Duodenal mucosa (tissue), 2 donors: ENCODE measurements around the gene HPSE.

Source experiments
- H3K27ac ChIP-seq: one replicate; pipeline ENCODE4 v1.7.0; 2013; ENCODE audit warnings: low read depth, low read length
- H3K27me3 ChIP-seq, 2 donors: one replicate each; pipeline ENCODE4 v1.7.0; 2013; ENCODE audit warnings: low read length in 2 of 2, control low read depth in 1 of 2; ENCODE audit not compliant: insufficient read depth in 2 of 2, control insufficient read depth in 1 of 2
- H3K36me3 ChIP-seq, 2 donors: one replicate each; pipeline ENCODE4 v1.7.0; 2013; ENCODE audit warnings: low read length in 2 of 2, control low read depth in 1 of 2; ENCODE audit not compliant: insufficient read depth in 2 of 2, control insufficient read depth in 1 of 2
- H3K4me1 ChIP-seq, 2 donors: one replicate each; pipeline ENCODE4 v1.7.0; 2013; ENCODE audit warnings: low read length in 2 of 2, control low read depth in 1 of 2; ENCODE audit not compliant: insufficient read depth in 2 of 2, control insufficient read depth in 1 of 2
- H3K4me3 ChIP-seq, 2 donors: one replicate each; pipeline ENCODE4 v1.7.0; 2013; ENCODE audit warnings: low read length in 2 of 2, low read depth in 1 of 2
- H3K9ac ChIP-seq, 2 donors: one replicate each; pipeline ENCODE4 v1.7.0; 2013; ENCODE audit warnings: low read length in 2 of 2, low read depth in 1 of 2
- H3K9me3 ChIP-seq, 2 donors: one replicate each; pipeline ENCODE4 v1.7.0; 2013; ENCODE audit warnings: low read length in 2 of 2, control low read depth in 1 of 2; ENCODE audit not compliant: control insufficient read depth in 1 of 2

Gene HPSE

DNA sequence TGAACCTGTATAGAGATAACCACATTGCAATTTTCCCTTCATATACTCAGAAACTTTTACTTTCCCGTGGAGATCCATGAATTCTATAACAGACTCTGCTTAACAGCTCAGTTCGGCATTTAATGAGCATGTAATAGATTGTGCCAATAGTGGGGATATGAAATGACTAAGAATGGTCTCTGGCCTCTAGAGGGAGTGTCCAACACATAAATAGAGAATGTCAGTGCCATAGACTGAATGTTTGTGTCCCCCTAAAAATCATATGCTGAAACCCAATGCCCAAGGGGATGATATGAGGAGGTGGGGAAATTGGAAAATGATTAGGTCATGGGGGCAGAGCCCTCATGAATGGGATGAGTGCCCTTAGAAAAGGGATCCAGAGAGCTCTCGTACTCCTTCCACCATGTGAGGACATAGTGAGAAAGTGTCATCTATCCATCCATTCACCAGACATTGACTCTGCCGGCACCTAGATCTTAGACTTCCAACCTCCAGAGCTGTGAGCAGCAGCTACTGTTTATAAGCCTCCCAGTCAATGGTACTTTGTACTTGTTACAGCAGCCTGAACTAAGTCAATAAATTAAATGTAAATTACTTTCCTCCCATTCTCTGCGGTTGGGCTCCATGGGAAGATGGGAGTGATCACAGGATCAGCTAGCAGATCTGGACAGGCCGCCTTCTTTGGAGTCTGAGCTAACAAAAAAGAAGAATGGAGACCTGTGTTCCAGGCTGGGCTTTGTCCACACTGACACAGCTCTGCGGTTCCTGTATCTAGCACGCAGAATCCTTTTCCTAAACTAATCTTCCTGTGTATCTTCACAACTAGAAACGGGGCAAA lies 28.1 kb upstream of the HPSE start:
- Histone ChIP-seq H3K4me3 (no peak overlapping the region), H3K4me1 (peaks cover 4 to 5% of the 10 kb centered on the region in 2 donors), H3K27me3 (no peaks in the 10 kb centered on the region), H3K36me3 (no peaks in the 10 kb centered on the region), H3K27ac (no peak overlapping the region), H3K9me3 (no peaks in the 10 kb centered on the region), H3K9ac (no peak overlapping the region)

DNA sequence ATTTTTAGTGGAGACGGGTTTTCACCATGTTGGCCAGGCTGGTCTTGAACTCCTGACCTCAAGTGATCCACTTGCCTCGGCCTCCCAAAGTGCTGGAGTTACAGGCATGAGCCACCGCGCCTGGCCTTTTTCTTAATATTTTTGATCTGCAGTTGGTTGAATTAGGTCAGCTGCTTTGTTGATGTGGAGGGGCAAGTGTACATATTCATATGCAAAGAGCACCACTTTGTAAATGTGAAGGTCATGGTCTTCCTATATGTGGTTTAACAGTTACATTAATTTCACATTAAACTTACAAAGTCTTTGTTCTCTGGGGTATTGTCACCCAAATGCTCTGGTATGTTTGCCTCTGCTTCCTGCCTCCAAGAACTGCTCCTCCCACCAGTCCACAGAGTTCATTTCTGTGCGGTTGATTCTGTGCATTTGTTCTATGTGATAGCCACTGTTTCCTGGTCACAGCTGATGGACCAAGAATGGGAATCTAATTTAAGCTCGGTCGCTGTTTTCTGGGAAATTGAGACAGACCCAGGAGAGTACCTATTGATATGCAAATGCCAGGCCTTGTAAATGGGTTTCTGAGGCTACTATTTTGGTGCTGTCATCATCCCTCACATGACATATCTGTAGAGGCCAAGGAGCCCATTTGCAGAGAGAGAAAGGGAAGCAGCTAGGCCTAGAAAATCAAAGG lies 26.9 kb upstream of the HPSE start:
- Histone ChIP-seq H3K4me3 (no peak overlapping the region), H3K9me3 (no peaks in the 10 kb centered on the region)

GRCh38 chr4:83360018-83360417 lies 25.4 kb upstream of the HPSE start:
- H3K4me1 ChIP-seq: peaks cover 4 to 5% of the 10 kb centered on the region in 2 donors
- H3K27me3 ChIP-seq: no peaks in the 10 kb centered on the region
- H3K9ac ChIP-seq: no peak overlapping the region
- H3K4me3 ChIP-seq: no peak overlapping the region
- H3K36me3 ChIP-seq: no peaks in the 10 kb centered on the region
- H3K27ac ChIP-seq: no peak overlapping the region
- H3K9me3 ChIP-seq: no peaks in the 10 kb centered on the region

More for the DNA sequence above, 26.9 kb upstream of the HPSE start:
- no peaks in the 10 kb centered on the region for H3K36me3 ChIP-seq
- no peak overlapping the region for H3K9ac ChIP-seq
- no peaks in the 10 kb centered on the region for H3K27me3 ChIP-seq
- H3K4me1 ChIP-seq: peaks cover 4 to 5% of the 10 kb centered on the region in 2 donors
- no peak overlapping the region for H3K27ac ChIP-seq

GRCh38 chr4:83358410-83358809 lies 23.8 kb upstream of the HPSE start:
- H3K4me1 ChIP-seq: peaks cover 4 to 5% of the 10 kb centered on the region in 2 donors
- peaks cover 0 to 5% of the 10 kb centered on the region in 2 donors for H3K9me3 ChIP-seq
- H3K4me3 ChIP-seq: no peak overlapping the region
- no peak overlapping the region for H3K9ac ChIP-seq
- H3K27me3 ChIP-seq: no peaks in the 10 kb centered on the region
- no peaks in the 10 kb centered on the region for H3K36me3 ChIP-seq
- no peak overlapping the region for H3K27ac ChIP-seq

- H3K4me3 ChIP-seq: no peak overlapping the region
- no peaks in the 10 kb centered on the region for H3K27me3 ChIP-seq
- no peak overlapping the region for H3K9ac ChIP-seq
- no peak overlapping the region for H3K27ac ChIP-seq
- H3K4me1 ChIP-seq: no peaks in the 10 kb centered on the region
- H3K36me3 ChIP-seq: no peaks in the 10 kb centered on the region
- H3K9me3 ChIP-seq: peaks cover 3 to 6% of the 10 kb centered on the region in 2 donors
Observed at GRCh38 chr4:83356899-83357661, 22.4 kb upstream of the HPSE start.

DNA sequence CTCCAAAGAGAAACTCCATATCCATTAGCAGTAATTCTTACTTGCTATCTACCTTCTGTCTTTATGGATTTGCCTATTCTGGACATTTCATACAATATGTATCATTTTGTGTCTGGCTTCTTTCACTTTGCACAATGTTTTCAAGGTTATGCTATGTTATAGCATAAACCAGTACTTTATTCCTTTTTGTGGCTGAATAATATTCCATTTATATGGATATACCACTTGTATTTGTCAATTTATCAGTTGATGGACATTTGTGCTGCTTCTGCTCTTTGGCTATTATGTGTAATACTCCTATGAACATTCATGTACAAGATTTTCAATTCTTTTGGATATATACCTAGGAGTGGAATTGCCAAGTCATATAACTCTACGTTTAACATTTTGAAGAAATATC lies 18.9 kb upstream of the HPSE start:
- Histone ChIP-seq H3K36me3 (no peaks in the 10 kb centered on the region), H3K4me1 (no peaks in the 10 kb centered on the region), H3K27ac (no peak overlapping the region), H3K27me3 (no peaks in the 10 kb centered on the region), H3K9ac (no peak overlapping the region), H3K4me3 (no peak overlapping the region), H3K9me3 (peaks cover 3 to 6% of the 10 kb centered on the region in 2 donors)

DNA sequence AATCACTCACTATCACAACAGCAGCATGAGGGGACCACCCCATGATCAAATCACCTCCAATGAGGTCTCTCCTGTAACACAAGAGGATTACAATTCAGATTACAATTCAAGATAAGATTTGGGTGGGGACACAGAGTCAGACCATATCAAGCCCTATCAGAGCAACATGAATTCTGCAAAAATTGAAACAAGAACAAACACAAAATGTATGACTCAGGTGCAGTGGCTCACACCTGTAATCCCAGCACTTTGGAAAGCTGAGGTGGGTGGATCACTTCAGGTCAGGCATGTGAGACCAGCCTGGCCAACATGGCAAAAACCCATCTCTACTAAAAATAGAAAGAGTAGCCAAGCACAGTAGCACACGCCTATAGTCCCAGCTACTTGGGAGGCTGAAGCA lies 13.4 kb upstream of the HPSE start:
- Histone ChIP-seq H3K27me3 (no peaks in the 10 kb centered on the region), H3K27ac (no peak overlapping the region), H3K9me3 (peaks cover 9% of the 10 kb centered on the region in 2 donors), H3K9ac (no peak overlapping the region), H3K4me3 (no peak overlapping the region), H3K36me3 (no peaks in the 10 kb centered on the region), H3K4me1 (no peaks in the 10 kb centered on the region)

GRCh38 chr4:83342476-83342875 lies 7.8 kb upstream of the HPSE start:
- peaks cover 6 to 9% of the 10 kb centered on the region in 2 donors for H3K9me3 ChIP-seq
- H3K4me1 ChIP-seq: no peaks in the 10 kb centered on the region
- no peaks in the 10 kb centered on the region for H3K36me3 ChIP-seq
- no peak overlapping the region for H3K4me3 ChIP-seq
- H3K27me3 ChIP-seq: no peaks in the 10 kb centered on the region
- H3K27ac ChIP-seq: no peak overlapping the region
- no peak overlapping the region for H3K9ac ChIP-seq

DNA sequence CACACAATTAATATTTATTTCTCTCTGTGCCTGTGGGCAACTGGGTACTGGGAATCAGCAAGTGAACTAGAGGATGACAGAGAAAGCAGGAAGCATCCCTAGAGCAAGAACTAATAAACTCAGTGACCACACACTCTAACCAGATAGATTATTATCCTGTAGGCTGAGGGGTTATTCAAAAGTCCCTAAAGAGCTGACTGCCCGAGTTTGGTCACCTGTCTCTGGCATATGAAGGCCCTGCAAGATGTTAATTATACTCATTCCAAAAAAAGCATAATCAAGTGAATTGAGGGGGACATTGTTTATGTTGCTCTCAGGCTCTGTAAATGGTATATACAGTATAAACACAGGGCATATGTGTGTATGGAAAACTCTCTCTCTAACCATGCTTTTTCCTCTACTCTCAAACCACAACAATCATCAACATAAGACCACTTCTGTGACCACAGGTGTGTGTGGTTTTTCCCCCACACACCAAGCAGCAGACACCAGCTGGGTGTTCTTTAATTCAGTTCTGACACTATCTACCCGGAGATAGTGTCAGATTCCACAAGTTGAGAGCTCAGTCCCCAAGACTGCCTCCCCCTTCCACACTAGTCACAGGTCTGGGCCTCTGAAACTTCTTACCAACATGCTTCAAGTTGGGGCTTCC lies 6.2 kb upstream of the HPSE start:
- H3K4me1 ChIP-seq: no peaks in the 10 kb centered on the region
- H3K36me3 ChIP-seq: no peaks in the 10 kb centered on the region
- H3K27me3 ChIP-seq: no peaks in the 10 kb centered on the region
- no peak overlapping the region for H3K4me3 ChIP-seq
- no peak overlapping the region for H3K27ac ChIP-seq
- H3K9ac ChIP-seq: no peak overlapping the region
- H3K9me3 ChIP-seq: peaks cover 0 to under 1% of the 10 kb centered on the region in 2 donors
